IPS-NIHi7 (cell line): ENCODE measurements around the gene HNRNPA1.
"Not testable (repeated sequence)": the region's sequence is repeated elsewhere in the genome, so short reads cannot be mapped to it uniquely, and the experiment has no call there.

Source experiments
- DNase-seq: peaks from one replicate; pipeline ENCODE4 v3.0.0; 2012; ENCODE audit warnings: mixed read lengths; ENCODE audit errors: extremely low spot score

Gene HNRNPA1

DNA sequence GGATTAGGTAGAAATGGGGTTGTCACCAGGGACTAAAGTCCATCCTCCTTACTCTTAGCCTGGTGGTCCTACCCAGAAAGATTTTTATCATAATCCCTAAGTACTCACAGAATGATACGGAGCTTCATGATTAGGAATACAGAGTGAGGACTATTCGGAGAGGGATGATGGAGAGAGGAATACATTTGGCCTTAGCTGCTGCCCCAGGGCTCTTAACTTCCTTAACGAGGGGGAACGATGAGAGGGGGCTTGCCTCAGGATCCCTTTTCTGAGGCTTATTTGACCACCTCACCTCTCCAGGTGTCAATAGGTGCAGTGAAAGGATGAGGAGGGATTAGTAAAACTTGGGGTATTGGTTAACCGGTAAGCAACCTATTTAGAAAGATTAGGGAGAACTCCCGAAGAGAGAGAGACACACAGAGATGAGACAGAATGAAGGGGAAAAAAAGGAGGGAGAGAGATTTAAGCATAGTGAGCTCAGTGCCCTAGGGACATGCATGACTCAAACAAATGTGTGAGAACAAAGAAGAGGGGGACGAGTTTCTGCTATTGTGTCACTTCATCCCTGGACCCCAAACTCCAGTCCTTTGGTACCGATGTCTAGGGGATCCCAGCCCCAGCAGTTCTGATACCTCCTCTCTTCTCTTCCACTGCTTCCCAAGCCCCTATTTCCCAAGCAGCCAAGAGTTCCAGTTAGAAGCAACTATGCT lies 19.1 kb downstream of the HNRNPA1 start:
- no peak for DNase-seq

DNA sequence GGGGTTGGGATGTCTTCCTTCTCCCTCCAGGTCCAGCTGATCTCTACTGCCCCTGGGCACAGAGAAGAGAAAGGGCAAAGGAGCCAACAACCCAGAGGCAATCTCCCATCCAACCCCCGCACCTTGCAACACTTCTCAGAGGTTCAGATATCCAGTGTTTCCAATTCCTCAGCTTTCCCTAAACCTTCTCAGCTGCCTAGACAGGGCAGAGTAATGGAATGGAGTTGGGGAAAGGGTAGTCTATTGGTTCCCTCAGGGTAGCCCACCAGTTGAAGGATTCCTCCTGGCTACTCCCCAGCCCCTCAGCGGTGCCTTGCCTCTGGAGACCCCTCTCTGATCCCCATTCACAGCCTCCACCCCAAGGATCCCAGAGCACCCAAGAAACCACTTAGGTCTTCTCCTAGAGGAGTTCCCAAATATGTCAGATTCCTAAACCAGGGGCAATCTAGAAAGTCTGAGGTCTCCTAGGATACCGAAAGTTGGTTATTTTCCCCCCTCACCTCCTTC lies 19.8 kb downstream of the HNRNPA1 start:
- DNase-seq = no peak

DNA sequence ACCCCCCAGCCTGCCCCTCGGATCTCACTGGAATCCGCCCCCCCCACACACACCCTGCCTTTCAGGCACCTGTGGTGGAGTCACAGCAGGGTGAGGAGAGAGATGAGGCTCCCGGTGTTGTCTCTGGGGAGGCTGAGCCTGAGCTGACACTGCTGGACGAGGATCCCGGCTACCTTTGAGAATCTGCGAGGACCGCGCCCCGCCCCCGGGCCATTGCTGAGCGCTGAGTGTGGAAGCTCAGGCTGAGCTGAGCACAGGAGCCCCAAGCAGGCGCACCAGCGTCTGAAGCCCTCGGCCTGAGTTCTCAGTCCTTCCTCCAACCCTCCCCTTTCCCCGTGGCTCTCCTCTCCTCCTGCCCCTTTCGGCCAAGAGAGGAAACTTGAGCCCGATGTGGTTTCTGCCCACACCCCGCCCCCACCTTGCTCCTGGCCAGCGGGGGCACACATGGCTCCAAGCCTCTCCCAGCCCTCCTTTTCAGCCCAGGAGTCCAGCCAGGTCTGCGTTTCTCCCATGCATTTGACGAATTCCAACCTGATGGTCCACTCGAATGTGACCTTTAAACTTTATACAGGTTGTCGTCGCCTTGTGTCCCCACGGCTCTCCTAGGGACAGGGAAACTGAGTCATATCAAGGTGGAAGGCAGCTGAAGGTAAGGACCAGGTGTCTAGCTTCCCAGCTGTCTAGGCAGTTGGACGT lies 20.4 kb downstream of the HNRNPA1 start, which contains the start of gene NFE2:
Gene NFE2 (minus strand): TSS at position 284 of the 696 bp plus-strand sequence. CDS start 5,767 bp downstream, outside the sequence.
- DNase-seq = peak; percentile 86

DNA sequence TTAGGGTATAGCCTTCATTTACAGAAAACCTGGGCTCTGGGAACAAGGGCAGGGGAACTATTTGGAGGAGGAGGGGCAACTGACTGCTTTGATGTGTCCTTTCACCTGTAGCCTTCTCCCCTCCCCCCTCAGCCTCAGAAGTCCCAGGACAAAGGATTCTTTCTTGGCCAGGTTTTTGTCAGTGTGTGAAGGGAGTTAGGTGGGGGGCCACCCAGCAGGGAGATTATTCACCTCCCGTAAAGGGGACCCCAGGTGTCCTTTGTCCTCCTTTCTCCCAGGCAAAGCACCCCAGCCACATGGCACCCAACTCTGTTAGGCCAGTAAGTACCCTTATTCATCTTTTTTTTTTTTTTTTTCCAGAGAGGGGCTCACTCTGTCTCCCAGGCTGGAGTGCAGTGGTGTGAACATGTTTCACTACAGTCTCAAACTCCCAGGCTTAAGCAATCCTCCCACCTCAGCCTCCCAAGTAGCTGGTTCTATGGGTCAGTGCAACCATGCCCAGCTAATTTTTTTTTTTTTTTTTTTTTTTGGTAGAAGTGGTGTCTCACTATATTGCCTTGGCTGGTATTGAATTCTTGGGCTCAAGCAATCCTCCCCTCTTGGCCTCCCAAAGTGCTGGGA lies 21.0 kb downstream of the HNRNPA1 start:
- peak; percentile 69 for DNase-seq

DNA sequence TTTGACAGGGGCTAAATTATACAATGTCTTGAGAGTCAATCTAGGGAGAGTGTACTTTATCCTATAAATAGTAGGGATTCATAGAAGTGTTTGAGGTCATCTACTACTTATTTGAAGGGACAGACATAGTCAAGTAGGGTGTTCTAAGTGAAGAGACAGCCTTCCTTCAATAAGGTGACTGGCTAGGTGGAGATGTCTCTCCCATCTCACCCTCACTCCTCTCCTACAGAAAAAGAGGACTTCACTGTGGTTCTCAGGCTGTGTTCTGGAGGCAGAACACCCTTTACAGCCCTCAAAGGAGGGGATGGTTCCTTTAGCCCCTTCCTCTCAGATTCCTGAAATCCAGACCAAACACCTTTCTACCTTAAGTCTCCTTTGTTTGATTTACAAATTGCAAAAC lies 23.1 kb downstream of the HNRNPA1 start:
- no peak for DNase-seq

DNA sequence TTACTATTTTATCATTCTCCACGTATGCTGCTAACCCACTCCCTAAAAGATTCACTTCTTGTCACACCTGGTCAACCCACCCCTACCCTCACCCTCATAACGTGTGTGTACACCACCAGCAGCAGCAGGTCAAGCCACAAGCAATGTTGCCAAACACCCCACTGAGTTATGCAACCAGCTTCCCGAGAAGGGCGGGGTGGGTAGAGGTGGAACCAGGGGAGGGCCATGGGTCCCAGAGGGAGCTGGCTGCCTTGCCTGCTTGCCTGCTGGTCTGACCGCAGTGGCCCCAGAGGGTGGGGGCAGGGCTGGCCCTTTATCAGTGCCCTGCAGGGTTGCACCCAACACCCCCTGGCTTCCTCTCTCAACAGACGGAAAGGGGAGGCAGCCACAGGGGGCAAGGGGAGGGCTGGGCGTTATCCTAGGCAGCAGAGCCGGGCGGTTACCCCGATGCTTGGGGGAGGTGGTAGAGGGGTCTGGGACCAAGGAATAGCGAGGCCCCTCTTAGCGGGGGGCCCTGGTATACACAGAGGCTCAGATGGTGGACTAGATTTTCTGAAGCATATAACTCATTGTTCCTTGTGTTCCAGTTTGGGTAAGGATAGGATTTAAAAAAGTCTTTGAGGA lies 23.8 kb downstream of the HNRNPA1 start:
- DNase-seq = peak; percentile 69

DNA sequence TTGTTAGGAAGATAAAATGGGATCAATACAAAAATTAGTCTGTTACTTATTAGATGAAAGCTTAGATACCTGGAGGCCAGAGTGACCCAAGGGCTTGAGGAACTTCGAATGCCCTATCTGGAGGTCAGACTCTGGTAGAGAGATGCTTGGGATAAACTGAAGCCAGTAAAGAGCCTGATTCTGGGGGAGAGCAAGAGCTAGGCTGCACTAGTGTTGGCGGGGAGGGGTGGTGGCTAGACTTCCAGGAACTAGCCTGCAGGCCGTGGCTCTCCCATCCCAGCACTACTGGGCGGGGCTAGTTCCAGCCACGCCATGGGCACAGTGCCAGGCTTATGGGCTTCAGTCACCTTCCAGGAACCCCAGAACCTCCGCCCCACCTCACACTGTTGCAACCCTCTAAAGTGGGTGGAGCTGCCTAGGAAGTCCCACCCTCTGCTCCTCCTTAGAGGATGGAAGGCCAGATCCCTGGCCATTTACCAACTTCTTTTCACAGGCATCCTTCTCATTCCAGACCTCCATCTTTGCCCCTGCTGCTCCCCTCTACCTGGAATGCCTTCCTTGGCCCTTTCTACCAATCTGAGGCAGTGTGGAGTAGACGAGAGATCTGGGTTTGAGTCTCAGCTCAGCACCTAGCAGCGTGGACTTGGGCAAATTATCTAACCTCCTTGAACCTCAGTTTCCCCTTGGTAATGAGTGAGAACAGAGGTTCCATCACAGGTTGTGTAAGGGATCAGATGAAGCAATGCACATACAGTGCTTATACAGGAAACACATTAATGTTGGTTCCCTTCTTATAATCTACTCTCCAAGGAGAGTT lies 26.6 kb downstream of the HNRNPA1 start:
- no peak for DNase-seq

DNA sequence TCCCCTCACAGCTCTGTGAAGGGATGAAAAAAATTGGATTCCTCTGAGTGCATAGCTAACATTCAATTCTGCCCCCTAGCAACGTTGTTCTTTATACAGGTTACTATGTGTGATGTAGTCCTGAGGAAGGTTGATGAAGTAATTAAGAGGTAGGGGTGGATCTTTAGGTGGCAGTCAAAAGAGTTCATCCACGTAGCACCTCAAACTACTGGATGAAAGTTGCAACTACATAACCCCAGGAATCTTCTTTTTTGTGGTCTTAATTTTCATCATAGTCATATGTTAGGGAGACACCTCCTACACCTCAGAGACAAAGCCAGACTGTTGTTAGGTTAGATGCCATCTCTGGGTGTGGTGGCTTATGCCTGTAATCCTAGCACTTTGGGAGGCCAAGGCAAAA lies 30.5 kb downstream of the HNRNPA1 start:
- DNase-seq = no peak

DNA sequence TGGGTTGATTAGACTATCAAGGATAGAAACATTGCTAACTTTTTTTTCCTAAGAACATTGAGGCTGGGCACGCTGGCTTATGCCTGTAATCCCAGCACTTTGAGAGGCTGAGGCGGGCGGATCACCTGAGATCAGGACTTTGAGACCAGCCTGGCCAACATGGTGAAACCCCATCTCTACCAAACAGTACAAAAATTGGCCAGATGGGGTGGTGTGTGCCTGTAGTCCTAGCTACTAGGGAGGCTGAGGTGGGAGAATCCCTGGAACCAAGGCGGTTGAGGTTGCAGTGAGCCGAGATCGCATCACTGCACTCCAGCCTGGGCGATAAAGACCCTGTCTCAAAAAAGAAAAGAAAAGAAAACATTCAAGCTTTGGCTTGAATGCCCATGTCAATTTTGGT lies 31.8 kb downstream of the HNRNPA1 start:
- not testable (repeated sequence) for DNase-seq

DNA sequence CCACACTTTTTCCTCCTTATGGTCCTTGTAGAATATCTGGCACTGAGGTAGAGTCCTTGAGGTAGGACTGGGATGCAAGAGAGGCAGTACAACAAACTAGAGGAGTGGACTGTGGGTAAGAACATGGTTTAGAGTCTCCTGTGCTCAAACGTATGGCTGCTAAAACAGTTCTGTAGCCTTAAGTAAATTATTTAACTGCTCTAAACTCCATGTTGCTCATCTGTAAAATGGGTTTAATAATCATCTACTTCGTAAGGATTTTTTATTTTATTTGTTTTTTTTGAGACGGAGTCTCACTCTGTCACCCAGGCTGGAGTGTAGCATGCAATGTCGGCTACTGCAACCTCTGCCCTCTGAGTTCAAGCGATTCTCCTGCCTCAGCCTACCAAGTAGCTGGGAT lies 40.8 kb downstream of the HNRNPA1 start:
- no peak for DNase-seq

DNA sequence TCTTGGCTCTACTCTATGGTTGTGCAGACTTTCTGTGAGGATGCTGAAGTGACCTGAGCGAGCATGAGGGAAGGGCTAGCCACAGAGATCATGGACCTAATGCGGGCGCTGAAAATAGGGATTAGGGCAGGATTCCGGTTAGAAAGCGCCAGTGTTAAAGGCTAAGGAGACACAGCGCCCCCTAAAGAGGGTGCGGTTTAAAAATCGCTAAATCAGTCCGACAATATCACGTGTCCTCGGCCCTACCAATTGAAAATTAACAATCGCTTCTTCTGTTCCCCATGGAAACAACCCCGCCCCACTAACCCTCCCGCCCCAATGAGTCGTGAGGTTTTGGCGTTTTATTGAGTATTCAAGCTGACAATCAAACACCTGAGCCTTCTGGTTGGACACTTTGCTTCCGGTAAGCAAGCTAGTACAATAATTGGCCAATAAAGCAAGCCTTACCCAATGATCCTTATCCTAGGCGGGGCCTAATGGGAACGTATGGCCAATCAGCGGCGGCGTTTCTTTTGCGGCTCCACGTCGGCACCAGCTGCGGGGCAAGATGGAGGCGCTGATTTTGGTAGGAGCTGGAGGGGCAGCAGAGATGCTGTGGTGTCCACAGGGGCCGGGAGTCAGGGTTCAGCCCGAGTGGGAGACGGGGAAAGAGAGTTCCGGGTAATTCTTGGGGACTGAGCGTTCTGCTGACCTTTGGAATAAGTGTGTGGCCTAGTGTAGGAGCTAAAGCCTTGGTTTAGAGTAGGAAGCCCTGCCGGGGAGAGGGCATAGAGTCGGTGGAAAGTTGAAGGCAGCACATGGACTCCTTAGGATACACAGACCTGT lies 44.3 kb downstream of the HNRNPA1 start, which contains the start of gene COPZ1:
Gene COPZ1 (plus strand): TSS at position 515 of the 825 bp plus-strand sequence. CDS start 33 bp downstream, at position 548.
- DNase-seq = peak; percentile 97

DNA sequence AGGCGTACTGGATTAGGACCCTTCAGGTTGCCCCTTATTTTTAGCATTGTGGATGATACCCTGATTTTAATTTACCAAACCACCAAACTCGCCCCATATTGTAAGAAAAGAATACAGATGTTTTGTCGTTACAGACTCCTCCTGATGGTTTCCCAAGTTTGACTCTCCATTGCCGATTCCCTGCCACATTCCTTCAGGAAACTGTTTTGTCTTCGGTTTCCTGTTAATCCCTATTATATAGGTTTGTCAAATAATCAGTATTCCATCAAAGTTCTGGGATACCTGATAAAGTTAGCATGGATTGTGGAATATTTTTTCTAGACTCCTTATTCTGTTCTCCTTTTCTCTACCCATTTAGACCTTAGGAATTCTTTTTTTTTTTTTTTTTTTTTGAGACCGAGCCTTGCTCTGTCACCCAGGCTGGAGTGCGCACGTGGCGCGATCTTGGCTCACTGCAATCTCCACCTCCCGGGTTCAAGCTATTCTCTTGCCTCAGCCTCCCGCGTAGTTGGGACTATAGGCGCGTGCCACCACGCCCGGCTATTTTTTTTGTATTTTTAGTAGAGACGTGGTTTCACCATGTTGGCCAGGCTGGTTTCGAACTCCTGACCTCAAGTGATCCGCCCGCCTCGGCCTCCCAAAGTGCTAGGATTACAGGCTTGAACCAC lies 45.0 kb downstream of the HNRNPA1 start:
- not testable (repeated sequence) for DNase-seq

DNA sequence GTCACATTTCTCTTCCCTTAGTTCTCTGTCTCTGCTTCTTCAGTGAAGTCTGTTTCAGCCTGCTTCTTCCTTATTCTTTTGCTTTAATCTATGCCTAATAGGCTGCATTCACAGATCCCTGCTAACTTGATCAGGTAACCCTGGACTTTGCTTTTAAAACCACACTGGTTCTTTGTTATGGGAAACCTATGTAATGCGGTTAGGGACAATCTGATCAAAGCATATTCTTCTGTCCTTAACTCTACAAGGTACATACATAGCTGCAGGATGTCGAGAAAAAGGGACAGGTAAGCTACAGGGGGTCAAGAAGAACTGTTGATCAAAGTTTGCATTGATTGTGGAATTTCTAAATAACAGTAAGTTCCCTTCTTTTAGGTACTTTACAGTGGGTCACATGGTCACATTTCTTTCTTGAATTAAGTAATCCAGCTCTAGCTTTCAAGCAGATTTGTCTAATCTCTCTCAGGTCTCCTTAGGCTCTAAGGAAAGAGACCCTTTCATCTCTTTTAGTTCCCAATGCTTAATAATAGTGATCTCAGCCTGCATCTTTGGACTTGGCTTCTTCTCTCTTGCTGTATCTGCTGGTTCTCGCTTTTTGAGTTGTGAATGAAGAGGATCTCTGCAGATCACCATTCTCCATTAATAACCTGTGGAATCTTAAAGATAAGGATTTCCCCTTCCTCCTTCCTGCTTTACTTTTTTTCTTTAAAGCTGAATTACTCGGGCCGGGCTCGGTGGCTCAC lies 48.2 kb downstream of the HNRNPA1 start:
- DNase-seq = no peak

DNA sequence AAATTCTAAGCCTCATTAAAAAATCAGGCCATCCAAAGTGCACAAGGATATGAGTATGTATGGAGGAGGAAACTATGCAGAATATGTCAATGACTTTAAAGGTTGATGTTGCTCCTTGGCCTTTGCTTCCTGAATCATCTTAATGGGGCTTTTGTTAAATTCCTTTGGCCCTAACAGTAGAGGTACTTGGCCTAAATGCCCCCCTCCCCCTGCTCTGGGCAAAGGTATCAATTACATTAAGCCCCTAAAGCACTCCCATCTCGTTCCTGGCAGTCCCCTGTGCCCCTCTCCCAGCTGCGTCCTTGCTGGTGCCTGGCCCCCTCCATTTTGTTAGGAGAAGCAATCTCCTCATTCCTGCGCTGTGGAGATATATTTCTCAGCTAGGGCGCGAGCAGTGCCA lies 49.2 kb downstream of the HNRNPA1 start:
- DNase-seq = no peak

DNA sequence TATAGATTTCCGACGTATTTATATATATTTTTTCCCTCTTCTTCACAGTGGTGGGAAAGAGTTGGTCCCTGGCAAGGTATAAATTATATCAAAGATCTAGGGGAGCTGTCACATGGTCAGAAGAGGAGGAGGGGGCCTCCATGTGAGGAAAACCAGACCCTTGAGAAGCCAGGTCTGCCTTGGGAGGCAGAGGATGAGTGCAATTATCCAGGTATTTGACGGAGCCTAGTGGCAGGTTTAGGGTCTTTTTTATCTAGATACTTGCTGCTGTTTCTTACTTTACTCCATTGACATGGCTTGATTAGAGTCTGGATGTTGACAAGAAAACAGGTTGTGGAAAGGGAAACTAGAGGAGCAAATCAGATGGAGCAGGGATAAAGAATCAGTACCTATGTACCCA lies 49.9 kb downstream of the HNRNPA1 start:
- DNase-seq = no peak

DNA sequence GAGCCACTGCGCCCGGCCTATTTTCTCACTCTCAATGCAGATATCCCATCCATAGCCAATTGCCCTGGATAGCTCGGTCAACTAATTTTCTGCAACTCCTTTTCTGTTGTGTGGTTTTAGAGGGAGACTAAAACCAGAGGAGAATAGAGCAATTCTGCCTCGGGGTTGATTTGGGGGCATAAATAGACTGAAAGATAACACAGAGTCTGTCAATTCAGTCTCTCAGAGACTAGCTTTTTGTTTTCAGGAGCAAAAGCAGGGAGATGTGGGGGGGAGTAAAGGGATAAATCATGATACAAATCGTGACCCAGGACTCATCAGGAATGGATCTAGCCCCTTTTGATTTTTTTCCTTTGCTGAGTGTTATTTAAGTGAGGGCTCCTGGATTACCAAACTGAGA lies 50.9 kb downstream of the HNRNPA1 start:
- DNase-seq = no peak

DNA sequence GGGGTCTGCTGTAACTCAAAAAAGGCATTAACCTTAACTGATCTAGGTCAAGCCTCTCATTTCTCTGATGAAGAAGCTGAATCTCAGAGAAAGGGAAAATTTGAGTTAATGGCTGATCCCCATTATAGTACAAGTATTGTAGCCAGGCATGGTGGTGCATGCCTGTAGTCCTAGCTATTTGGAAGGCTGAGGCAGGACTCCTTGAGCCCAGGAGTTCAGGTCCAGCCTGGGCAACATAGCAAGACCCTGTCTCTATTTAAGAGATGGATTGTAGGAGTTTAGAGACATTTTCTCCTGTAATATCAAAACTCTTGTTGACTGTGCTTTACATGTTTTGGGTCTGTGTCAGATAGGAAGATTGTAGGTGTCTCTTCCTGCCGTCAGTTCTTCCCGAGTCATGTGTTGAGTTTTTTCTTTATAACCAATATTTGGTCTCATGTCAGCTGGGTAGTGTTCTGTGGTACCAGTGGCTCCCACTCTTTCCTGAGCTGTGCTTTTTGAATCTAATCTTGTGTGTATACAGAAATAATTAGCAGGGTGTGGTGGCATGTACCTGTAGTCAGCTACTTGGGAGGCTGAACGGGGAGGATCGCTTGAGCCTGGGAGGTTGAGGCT lies 53.0 kb downstream of the HNRNPA1 start:
- DNase-seq = no peak
